GM12891 (cell line): ENCODE results near the gene SBK2.

Source experiments
- POLR2A ChIP-seq: IDR thresholded peaks from 2 replicates; pipeline ENCODE4 v1.6.1; 2011; ENCODE audit warnings: low read depth, low read length, control low read depth
- POLR2AphosphoS5 ChIP-seq: IDR thresholded peaks from 2 replicates; pipeline ENCODE4 v1.6.1; 2011; ENCODE audit warnings: low read depth, low read length, control low read depth

DNA sequence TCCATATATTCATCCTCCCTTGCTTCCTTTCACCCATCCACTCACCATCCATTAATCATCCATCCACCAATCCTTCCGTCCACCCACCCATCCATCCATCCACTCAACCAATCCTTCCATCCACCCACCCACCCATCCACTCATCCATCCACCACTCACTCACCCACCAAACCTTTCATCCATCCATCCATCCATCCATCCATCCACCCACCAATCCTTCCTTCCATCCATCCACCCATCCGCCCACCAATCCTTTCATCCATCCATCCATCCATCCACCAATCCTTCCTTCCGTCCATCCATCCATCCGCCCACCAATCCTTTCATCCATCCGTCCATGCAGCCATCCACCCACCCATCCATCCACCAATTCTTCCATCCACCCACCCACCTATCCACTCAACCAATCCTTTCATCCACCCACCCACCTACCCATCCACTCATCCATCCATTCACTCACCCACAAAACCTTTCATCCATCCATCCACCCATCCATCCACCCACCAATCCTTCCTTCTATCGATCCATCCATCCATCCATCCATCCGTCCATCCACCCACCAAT, 5.4 kb upstream of the SBK2 start:
- TF ChIP-seq POLR2A (no peak), POLR2AphosphoS5 (no peak)
